Activated CD8-positive, alpha-beta memory T cell treated with anti-CD3 and anti-CD28 coated beads for 1 hour (primary cell): ENCODE measurements around the gene BMS1.
"Not testable (repeated sequence)": the region's sequence is repeated elsewhere in the genome, so short reads cannot be mapped to it uniquely, and the experiment has no call there.

Experiments
- DNase-seq, 2 donors: peaks; one replicate each; pipeline ENCODE4 v3.0.0-alpha.2; 2020; ENCODE audit warnings: low read depth in 1 of 2; ENCODE audit errors: extremely low read depth in 1 of 2

The BMS1 gene

GRCh38 chr10:42783181-42783549 is 570 bp downstream of the BMS1 start:
- DNase-seq: no peak

GRCh38 chr10:42785759-42786158 is 3.2 kb downstream of the BMS1 start:
- no peak for DNase-seq

GRCh38 chr10:42790835-42791234 is 8.2 kb downstream of the BMS1 start:
- DNase-seq: no peak

- no peak for DNase-seq
Measured at GRCh38 chr10:42795701-42796100, 13.1 kb downstream of the BMS1 start.

GRCh38 chr10:42801135-42801534 is 18.5 kb downstream of the BMS1 start:
- DNase-seq: no peak

- DNase-seq: no peak
Measured at GRCh38 chr10:42802876-42803275, 20.3 kb downstream of the BMS1 start.

- no peak for DNase-seq
Measured at GRCh38 chr10:42809676-42810075, 27.1 kb downstream of the BMS1 start.

- DNase-seq: no peak
Measured at GRCh38 chr10:42812028-42812427, 29.4 kb downstream of the BMS1 start.

GRCh38 chr10:42813989-42814687 is 31.5 kb downstream of the BMS1 start:
- DNase-seq: not testable (repeated sequence)

GRCh38 chr10:42816334-42816733 is 33.7 kb downstream of the BMS1 start:
- DNase-seq: not testable (repeated sequence)

GRCh38 chr10:42816912-42817311 is 34.3 kb downstream of the BMS1 start:
- DNase-seq: no peak

GRCh38 chr10:42817417-42817816 is 34.8 kb downstream of the BMS1 start:
- DNase-seq: not testable (repeated sequence)

- not testable (repeated sequence) for DNase-seq
Measured at GRCh38 chr10:42826759-42827158, 44.2 kb downstream of the BMS1 start.

- DNase-seq: no peak
Measured at GRCh38 chr10:42827201-42827600, 44.6 kb downstream of the BMS1 start.

GRCh38 chr10:42828391-42828790 is 45.8 kb downstream of the BMS1 start:
- not testable (repeated sequence) for DNase-seq

GRCh38 chr10:42830237-42830636 is 47.6 kb downstream of the BMS1 start:
- DNase-seq: no peak

GRCh38 chr10:42836096-42836495 is 53.5 kb downstream of the BMS1 start:
- DNase-seq: no peak

- no peak for DNase-seq
Measured at GRCh38 chr10:42836771-42837468, 54.3 kb downstream of the BMS1 start.

GRCh38 chr10:42844810-42845209 is 62.2 kb downstream of the BMS1 start:
- not testable (repeated sequence) for DNase-seq

GRCh38 chr10:42847261-42847660 is 64.7 kb downstream of the BMS1 start:
- not testable (repeated sequence) for DNase-seq

GRCh38 chr10:42850931-42851330 is 68.3 kb downstream of the BMS1 start:
- DNase-seq: no peak

GRCh38 chr10:42859256-42859655 is 76.7 kb downstream of the BMS1 start:
- no peak for DNase-seq
